Neutrophil (primary cell): ENCODE measurements around the gene MKLN1.

Source experiments
- H3K27ac ChIP-seq: fragments of 200-600 bp; sonication (generic); 2 replicates; pipeline ENCODE4 v1.5.1; 2016; ENCODE audit warnings: mild to moderate bottlenecking, moderate library complexity
- H3K27me3 ChIP-seq: fragments of 200-600 bp; sonication (generic); 2 replicates; pipeline ENCODE4 v1.6.0; 2016; ENCODE audit warnings: mild to moderate bottlenecking
- H3K36me3 ChIP-seq: fragments of 200-600 bp; sonication (generic); 2 replicates; pipeline ENCODE4 v1.5.1; 2017
- H3K4me1 ChIP-seq, 2 experiments: fragments of 200-600 bp in 1 of 2; sonication (generic) in 1 of 2; 1 replicate in 1 of 2; 2 replicates in 1 of 2; pipeline versions ENCODE4 v1.5.1 to v1.6.1; 2013 to 2016; ENCODE audit warnings: low read depth in 1 of 2, low read length in 1 of 2, mild to moderate bottlenecking in 1 of 2, moderate library complexity in 1 of 2; ENCODE audit not compliant: control insufficient read depth in 1 of 2, insufficient read depth in 1 of 2
- H3K4me3 ChIP-seq, 2 experiments: fragments of 200-600 bp in 1 of 2; sonication (generic) in 1 of 2; 1 replicate in 1 of 2; 2 replicates in 1 of 2; pipeline ENCODE4 v1.5.1; 2013 to 2016; ENCODE audit warnings: low read depth in 1 of 2, low read length in 1 of 2, mild to moderate bottlenecking in 1 of 2, moderate library complexity in 1 of 2
- H3K9me3 ChIP-seq: fragments of 200-600 bp; sonication (generic); 2 replicates; pipeline ENCODE4 v1.5.1; 2016
- TF ChIP-seq, protein P1 (sequence below): fragments of 200-600 bp; sonication (generic); IDR thresholded peaks from 2 replicates; pipeline ENCODE4 v1.5.1; 2016; ENCODE audit warnings: antibody characterized with exemption

MKLN1 gene

DNA sequence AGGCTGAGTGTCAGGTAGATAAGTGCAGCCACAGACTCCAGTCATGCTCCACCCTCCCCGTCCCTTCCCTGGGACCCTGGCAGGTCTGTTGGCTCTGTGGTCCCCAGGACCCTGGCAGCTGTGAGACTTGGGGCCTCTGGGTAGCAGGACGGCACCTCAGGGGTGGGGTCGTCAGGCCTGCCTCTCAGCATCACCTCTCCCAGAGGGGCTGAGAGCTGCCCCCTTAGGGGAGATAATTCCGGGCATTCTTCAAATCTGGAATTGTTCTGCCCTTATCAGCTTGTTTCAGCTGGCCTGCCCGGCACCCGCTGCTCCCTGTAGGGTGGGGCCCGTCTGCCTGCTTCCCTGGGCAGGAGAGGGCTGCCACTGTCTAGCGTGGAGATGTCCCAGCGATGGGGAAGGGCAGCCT is 205.5 kb downstream of the MKLN1 start:
- no peaks in the 10 kb centered on the region for H3K36me3 ChIP-seq
- no peak overlapping the region for H3K4me3 ChIP-seq

DNA sequence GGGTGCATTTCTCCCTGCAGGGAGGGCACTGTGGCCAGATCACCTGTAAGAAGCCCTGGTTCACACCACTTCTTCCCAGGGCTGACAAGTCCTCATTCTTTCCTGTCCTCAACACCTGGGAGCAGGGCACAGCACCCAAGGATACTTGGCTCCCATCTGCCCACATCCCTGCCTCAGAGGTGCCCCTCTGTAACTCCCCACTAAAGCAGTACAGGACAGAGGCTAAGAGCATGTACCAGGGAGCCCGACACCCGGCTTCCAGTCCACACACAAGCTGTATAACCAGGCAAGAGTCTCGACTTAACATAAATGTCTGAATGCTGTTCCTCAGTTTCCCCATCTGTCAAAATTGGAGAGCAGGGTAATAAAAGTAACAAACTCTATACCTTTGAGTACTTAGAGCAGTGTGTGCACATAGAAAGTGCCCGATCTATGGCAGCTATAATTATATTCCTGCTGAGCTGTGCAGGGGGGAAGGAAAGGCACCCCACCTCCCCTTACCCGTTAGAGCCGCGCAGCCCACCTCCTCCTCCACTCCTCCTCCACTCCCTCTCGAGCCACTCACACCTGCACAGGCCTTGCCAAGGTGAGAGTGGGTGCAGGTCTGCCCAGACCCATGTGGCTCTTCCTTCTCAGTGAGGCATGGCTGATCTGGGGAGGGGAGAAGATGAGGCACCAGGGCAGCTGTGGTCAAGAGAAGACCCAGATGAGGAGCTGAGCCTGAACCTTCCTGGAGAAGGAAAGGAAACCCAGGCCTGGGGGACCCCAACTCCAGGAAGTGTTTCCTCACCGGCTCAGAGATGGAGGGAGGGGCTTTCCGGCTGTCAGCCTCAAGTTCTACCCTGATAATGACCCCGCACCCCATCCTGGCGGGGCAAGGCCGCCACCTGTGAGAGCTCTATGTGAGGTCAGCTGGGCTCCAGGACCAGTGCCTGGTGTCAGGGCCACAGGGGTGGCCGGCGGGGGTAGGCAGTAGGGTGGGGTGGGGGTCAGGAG is 206.2 kb downstream of the MKLN1 start:
- Histone ChIP-seq H3K4me1 (no peaks in the 10 kb centered on the region), H3K27me3 (no peaks in the 10 kb centered on the region), H3K27ac (no peak overlapping the region), H3K9me3 (no peaks in the 10 kb centered on the region), H3K36me3 (no peaks in the 10 kb centered on the region), H3K4me3 (no peak overlapping the region)
- TF ChIP-seq, protein P1, sequence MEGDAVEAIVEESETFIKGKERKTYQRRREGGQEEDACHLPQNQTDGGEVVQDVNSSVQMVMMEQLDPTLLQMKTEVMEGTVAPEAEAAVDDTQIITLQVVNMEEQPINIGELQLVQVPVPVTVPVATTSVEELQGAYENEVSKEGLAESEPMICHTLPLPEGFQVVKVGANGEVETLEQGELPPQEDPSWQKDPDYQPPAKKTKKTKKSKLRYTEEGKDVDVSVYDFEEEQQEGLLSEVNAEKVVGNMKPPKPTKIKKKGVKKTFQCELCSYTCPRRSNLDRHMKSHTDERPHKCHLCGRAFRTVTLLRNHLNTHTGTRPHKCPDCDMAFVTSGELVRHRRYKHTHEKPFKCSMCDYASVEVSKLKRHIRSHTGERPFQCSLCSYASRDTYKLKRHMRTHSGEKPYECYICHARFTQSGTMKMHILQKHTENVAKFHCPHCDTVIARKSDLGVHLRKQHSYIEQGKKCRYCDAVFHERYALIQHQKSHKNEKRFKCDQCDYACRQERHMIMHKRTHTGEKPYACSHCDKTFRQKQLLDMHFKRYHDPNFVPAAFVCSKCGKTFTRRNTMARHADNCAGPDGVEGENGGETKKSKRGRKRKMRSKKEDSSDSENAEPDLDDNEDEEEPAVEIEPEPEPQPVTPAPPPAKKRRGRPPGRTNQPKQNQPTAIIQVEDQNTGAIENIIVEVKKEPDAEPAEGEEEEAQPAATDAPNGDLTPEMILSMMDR = no peak

More for the DNA sequence above, 205.5 kb downstream of the MKLN1 start:
- no peak overlapping the region for H3K27ac ChIP-seq
- H3K9me3 ChIP-seq = no peaks in the 10 kb centered on the region
- no peaks in the 10 kb centered on the region for H3K27me3 ChIP-seq
- no peaks in the 10 kb centered on the region for H3K4me1 ChIP-seq
- TF ChIP-seq, protein P1 = no peak

DNA sequence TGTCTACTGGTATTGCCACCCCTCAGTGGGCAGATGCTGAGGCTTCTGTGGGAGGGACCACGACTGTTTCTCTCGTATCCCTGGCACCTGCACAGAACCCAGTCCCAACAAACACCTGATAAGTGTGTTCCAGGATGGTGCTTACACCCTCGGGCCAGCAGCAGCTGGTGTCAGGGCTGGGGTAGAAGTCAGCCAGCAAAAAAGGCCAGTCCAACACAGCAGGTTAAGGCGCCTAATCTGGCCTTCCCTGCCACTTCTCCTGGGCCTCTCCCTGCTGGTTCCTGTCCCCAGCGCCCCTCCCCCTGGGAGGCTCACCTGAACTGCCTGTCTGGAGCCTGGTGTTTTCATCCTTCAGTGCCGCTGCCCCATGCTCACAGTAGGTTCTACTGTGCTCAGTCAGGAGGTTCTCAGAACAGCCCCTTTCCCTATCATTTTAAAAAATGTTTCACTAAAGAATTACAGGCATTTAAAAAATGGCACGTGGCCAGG is 208.7 kb downstream of the MKLN1 start:
- Histone ChIP-seq H3K4me1 (no peaks in the 10 kb centered on the region), H3K9me3 (no peaks in the 10 kb centered on the region), H3K36me3 (no peaks in the 10 kb centered on the region), H3K27me3 (no peaks in the 10 kb centered on the region), H3K4me3 (no peak overlapping the region), H3K27ac (no peak overlapping the region)
- TF ChIP-seq, protein P1 = no peak

DNA sequence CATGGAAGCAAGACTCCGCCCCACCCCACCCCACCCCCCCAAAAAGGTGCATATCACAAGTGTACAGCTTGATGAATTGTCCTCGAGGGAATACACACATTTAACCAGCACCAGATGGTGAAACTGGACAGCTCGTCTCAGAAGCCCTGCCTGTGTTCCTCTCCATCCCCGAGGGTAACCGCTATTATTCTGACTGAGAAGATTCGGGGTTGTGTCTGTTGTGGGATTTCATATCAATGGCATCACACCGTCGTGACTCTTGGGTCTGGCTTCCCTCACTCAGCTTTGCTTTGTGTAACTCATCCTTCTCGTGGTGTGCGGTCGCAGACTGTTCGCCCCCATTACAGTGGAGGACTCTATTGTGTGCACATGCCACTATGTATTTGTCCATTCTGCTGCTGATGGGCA is 209.9 kb downstream of the MKLN1 start:
- no peak overlapping the region for H3K27ac ChIP-seq
- no peaks in the 10 kb centered on the region for H3K27me3 ChIP-seq
- no peaks in the 10 kb centered on the region for H3K9me3 ChIP-seq
- no peaks in the 10 kb centered on the region for H3K36me3 ChIP-seq
- H3K4me1 ChIP-seq = no peaks in the 10 kb centered on the region
- TF ChIP-seq, protein P1 = no peak
- H3K4me3 ChIP-seq = no peak overlapping the region

DNA sequence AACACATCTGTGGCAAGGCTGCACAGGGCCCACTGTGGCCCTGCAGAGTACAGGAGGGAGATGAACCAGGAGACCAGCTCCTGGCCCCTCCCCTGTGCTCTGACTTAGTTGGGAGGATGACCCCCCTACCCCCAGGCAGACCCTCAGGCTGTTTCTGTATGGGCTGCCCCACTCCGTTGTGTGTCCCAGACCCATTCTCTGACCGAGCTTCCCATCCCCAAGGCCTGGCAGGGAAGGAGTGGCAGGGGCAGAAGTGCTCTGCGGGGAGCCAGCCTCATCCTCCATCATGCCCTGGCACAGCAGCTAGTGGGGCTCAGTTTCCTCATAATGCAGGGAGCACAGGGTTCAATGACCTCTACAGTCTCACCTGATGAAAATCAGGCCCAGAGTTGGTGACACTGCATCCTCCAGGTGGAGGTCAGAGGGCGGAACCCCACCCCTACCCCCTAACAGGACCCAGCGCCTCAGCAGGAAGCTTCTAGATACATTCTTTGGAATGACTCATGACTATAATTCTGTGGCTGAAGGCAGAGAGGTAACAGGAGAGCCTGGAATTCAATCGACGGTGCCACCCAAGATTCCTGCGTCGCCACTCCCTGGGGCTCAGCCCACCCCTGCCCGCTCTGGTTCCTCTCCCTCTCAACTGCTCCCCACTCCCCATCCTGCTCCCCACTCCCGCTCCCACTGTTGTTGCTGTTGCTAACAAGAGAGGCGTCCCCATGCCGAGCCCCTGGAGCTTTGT is 210.6 kb downstream of the MKLN1 start:
- TF ChIP-seq, protein P1 = no peak
- H3K9me3 ChIP-seq = no peaks in the 10 kb centered on the region
- H3K4me3 ChIP-seq = no peak overlapping the region
- H3K4me1 ChIP-seq = no peaks in the 10 kb centered on the region
- H3K27ac ChIP-seq = no peak overlapping the region
- no peaks in the 10 kb centered on the region for H3K27me3 ChIP-seq
- no peaks in the 10 kb centered on the region for H3K36me3 ChIP-seq
